Activated CD8-positive, alpha-beta T cell treated with anti-CD3 and anti-CD28 coated beads for 36 hours (primary cell): ENCODE data around the gene GREM2. TPM values are rescaled to one million over a fixed set of nuclear protein-coding genes. Genes with fewer than 3 reads are reported as not detected.

Source experiments
- ATAC-seq: fragments of 200-7000 bp; cut with Tn5 transposase; one replicate; pipeline ENCODE4 v1.10.0; 2021; ENCODE audit warnings: mild to moderate bottlenecking, moderate library complexity
- CTCF ChIA-PET: fragments of 350-600 bp; sonication (Branson Sonifier 250); formaldehyde crosslinking; loops from one replicate; lab custom pipeline; 2021; ENCODE audit warnings: antibody characterized with exemption; lab: Charles Lee
- POLR2A ChIA-PET: fragments of 350-600 bp; sonication (Branson Sonifier 250); formaldehyde crosslinking; loops from one replicate; lab custom pipeline; 2021; ENCODE audit warnings: antibody characterized with exemption; lab: Charles Lee
- DNase-seq: peaks from one replicate; pipeline ENCODE4 v3.0.0-alpha.2; 2020
- H3K27ac Mint-ChIP-seq: one replicate; pipeline ENCODE4 v1.8.0; 2021; ENCODE audit warnings: mild to moderate bottlenecking, mixed read lengths
- H3K27me3 Mint-ChIP-seq: one replicate; pipeline ENCODE4 v1.8.0; 2021; ENCODE audit warnings: mixed read lengths
- H3K36me3 Mint-ChIP-seq: one replicate; pipeline ENCODE4 v1.8.0; 2021; ENCODE audit warnings: low read depth, mixed read lengths
- H3K4me1 Mint-ChIP-seq: one replicate; pipeline ENCODE4 v1.8.0; 2021; ENCODE audit warnings: low read depth, mixed read lengths
- H3K4me3 Mint-ChIP-seq: one replicate; pipeline ENCODE4 v1.8.0; 2021; ENCODE audit warnings: mild to moderate bottlenecking, moderate library complexity, mixed read lengths
- H3K9me3 Mint-ChIP-seq: one replicate; pipeline ENCODE4 v1.8.0; 2021; ENCODE audit warnings: mixed read lengths
- CTCF ChIP-seq: fragments of 200-600 bp; IDR thresholded peaks from one replicate; pipeline ENCODE4 v1.8.0; 2022; ENCODE audit warnings: antibody characterized with exemption, mild to moderate bottlenecking
- intact Hi-C: fragments of 100-400 bp; cut with micrococcal nuclease; formaldehyde crosslinking; loops from one replicate; pipeline ENCODE4 v1.10.0; 2022
- total RNA-seq, 2 experiments: library from RNA; stranded (reverse); gene quantifications; one replicate each; pipeline ENCODE4 v1.2.3, GENCODE V29; 2021

Gene GREM2
- total RNA-seq, 2 experiments from 2014 or later: not detected

- Mint-ChIP-seq H3K9me3 (no peaks in the 10 kb centered on the region), H3K27me3 (peaks cover 43% of the 10 kb centered on the region), H3K36me3 (no peaks in the 10 kb centered on the region), H3K4me1 (peaks cover 20% of the 10 kb centered on the region), H3K27ac (no peak overlapping the region), H3K4me3 (no peak overlapping the region)
- ChIA-PET POLR2A (no interaction called here), CTCF (interaction anchor here (1.0 kb wide), 1 partner anchor 10 kb away, joined by 3 read pairs; no protein-coding TSS in a partner anchor)
- TF ChIP-seq CTCF: no peak
- no peak for DNase-seq
- intact Hi-C loops: no loop called here
- no peak for ATAC-seq
Measured at GRCh38 chr1:240610636-240611035, 1.3 kb downstream of the GREM2 start.

- H3K4me1 Mint-ChIP-seq: peaks cover 20% of the 10 kb centered on the region
- H3K9me3 Mint-ChIP-seq: no peaks in the 10 kb centered on the region
- intact Hi-C loops: loop anchor here (10.0 kb wide), 1 partner anchor 155 kb away; no protein-coding TSS in a partner anchor
- peaks cover 40% of the 10 kb centered on the region for H3K27me3 Mint-ChIP-seq
- ChIA-PET POLR2A (no interaction called here), CTCF (no interaction called here)
- no peaks in the 10 kb centered on the region for H3K36me3 Mint-ChIP-seq
- DNase-seq (no peak), ATAC-seq (no peak)
- H3K27ac Mint-ChIP-seq: no peak overlapping the region
- H3K4me3 Mint-ChIP-seq: no peak overlapping the region
- no peak for TF ChIP-seq CTCF
Measured at GRCh38 chr1:240609527-240610060, 2.4 kb downstream of the GREM2 start.

GRCh38 chr1:240608707-240609106 lies 3.2 kb downstream of the GREM2 start:
- CTCF ChIA-PET: interaction anchor here (0.9 to 1.2 kb wide), 2 partner anchors 11 to 150 kb away, joined by 5 read pairs; no protein-coding TSS in a partner anchor
- DNase-seq: peak; percentile 13

GRCh38 chr1:240607006-240607405 lies 4.9 kb downstream of the GREM2 start:
- peaks cover 9% of the 10 kb centered on the region for H3K4me1 Mint-ChIP-seq
- no peak for DNase-seq
- no peak for TF ChIP-seq CTCF
- no peak overlapping the region for H3K27ac Mint-ChIP-seq
- CTCF ChIA-PET: no interaction called here
- H3K4me3 Mint-ChIP-seq: no peak overlapping the region
- POLR2A ChIA-PET: no interaction called here
- ATAC-seq: no peak
- peaks cover 24% of the 10 kb centered on the region for H3K27me3 Mint-ChIP-seq
- no peaks in the 10 kb centered on the region for H3K36me3 Mint-ChIP-seq
- no peaks in the 10 kb centered on the region for H3K9me3 Mint-ChIP-seq
- intact Hi-C loops: loop anchor here (10.0 kb wide), 1 partner anchor 152 kb away; no protein-coding TSS in a partner anchor

More at GRCh38 chr1:240608707-240609106, 3.2 kb downstream of the GREM2 start:
- Mint-ChIP-seq H3K9me3 (no peaks in the 10 kb centered on the region), H3K4me1 (peaks cover 20% of the 10 kb centered on the region), H3K4me3 (no peak overlapping the region), H3K27me3 (peaks cover 38% of the 10 kb centered on the region), H3K36me3 (no peaks in the 10 kb centered on the region), H3K27ac (no peak overlapping the region)
- TF ChIP-seq CTCF: no peak
- no peak for ATAC-seq
- POLR2A ChIA-PET: no interaction called here
- intact Hi-C loops: loop anchor here (10.0 kb wide), 1 partner anchor 154 kb away; no protein-coding TSS in a partner anchor

GRCh38 chr1:240602189-240602588 lies 9.8 kb downstream of the GREM2 start:
- ChIA-PET POLR2A (no interaction called here), CTCF (no interaction called here)
- Mint-ChIP-seq H3K27ac (no peak overlapping the region), H3K4me3 (no peak overlapping the region), H3K9me3 (peaks cover 2% of the 10 kb centered on the region), H3K4me1 (no peaks in the 10 kb centered on the region), H3K36me3 (no peaks in the 10 kb centered on the region), H3K27me3 (no peaks in the 10 kb centered on the region)
- no peak for TF ChIP-seq CTCF
- intact Hi-C loops: loop anchor here (10.0 kb wide), 1 partner anchor 147 kb away; no protein-coding TSS in a partner anchor
- DNase-seq: no peak
- no peak for ATAC-seq
